Measurements from ENCODE around the gene ACAP2. TPM values are rescaled to one million over a fixed set of nuclear protein-coding genes. Genes with fewer than 3 reads are reported as not detected.

ACAP2 gene
- total and polyA plus RNA-seq, 9 donors: 13.8 to 33.7 (median 18.7) TPM

DNA sequence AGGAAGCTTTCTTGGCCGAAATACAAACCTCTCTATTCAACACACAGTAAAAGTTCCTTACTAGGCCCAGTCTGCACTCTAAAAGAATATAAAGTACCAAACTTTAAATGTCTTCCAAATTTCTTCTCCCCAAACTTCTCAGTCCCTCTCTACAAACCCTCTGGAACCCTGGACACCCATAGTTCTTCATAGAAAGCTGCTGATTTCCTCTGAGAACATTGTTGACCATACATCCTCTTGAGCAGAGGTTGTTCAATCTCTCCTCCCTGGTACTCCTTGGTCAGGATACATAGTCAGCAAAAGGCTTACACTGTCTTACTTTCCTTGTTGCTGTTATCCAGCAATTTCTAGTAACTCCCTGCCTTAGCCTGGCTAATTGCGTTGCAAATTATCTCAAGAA, 3.1 kb upstream of the ACAP2 start:
- 80% methylated on average over 1 of the region's 2 CpGs for WGBS (ENCODE audit: insufficient coverage)
- no peak for DNase-seq
- no peaks in the 10 kb centered on the region for H3K36me3 ChIP-seq (ENCODE audit: control insufficient read depth, insufficient read depth, low read length)
- H3K9me3 ChIP-seq (replicated peaks; ENCODE audit: control insufficient read depth, low read depth, low read length): no peaks in the 10 kb centered on the region
- no peak overlapping the region for H3K4me3 ChIP-seq (ENCODE audit: low read length)
- H3K27me3 ChIP-seq (ENCODE audit: control insufficient read depth, insufficient read depth, low read length): no peaks in the 10 kb centered on the region
- peaks cover 9% of the 10 kb centered on the region for H3K4me1 ChIP-seq (ENCODE audit: control insufficient read depth, insufficient read depth, low read length)
- H3K27ac ChIP-seq (ENCODE audit: low read length): no peak overlapping the region

DNA sequence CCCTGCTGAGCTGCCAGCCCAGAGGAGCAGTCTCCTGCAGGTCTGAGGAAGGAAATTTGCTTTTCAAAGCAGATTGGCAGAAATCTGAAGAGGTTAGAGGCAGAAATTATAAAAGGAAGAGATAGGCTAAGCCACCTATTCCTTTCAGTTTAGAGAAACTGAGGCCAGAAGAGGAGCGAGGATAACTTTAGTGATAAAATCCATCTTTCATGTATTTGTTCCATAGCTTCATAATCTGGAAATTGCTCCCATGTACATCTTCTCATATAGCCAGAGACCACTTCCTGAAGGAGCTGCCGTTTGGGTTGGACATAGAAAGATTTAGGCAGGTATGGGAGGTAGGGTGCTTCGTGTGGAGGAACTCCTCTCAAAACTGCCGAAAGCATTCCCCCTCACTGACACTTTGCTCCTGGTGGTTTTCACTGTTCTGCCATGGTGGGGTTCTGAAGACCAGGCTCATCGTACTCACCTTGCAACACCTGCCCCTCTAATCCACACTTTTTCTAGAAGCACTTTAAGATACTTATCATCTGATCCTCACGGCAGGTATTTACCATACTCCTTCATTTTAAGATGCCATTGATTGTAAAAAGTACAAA, 670 bp upstream of the ACAP2 start:
- peaks cover 9% of the 10 kb centered on the region for H3K4me1 ChIP-seq (ENCODE audit: control insufficient read depth, insufficient read depth, low read length)
- WGBS (ENCODE audit: insufficient coverage): 20% methylated on average over 1 of the region's 6 CpGs

DNA sequence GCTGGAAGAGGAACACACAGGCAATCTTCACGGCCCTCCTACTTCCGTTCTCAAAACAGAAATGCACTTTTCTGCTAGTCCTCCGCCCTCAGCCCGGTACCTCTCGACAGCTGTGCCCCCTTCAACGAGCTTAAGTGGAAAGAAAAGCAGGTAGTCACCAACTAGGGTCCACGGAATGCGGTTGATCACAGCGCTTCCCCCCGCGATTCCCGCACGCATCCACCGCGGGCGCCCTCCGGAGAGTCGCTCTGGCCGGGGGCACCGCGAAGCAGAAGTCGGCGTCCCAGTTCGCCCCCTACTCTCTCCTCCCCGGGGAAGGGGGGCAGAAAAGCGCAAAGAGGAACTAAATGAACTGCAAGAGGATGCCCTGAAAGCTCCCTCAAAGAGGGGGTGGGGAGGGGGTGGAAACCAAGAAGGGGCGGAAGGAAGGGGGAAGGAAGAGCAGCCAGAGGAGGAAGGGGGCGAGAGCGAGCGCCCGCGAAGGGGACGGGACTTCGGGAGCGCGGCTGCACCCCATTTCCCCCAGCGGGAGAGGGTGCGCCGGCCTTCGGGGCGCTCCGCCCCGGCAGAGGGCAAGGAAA, 738 bp downstream of the ACAP2 start:
- Histone ChIP-seq H3K9me3 (replicated peaks; ENCODE audit: control insufficient read depth, low read depth, low read length) (no peaks in the 10 kb centered on the region), H3K4me1 (ENCODE audit: control insufficient read depth, insufficient read depth, low read length) (peaks cover 9% of the 10 kb centered on the region), H3K36me3 (ENCODE audit: control insufficient read depth, insufficient read depth, low read length) (no peaks in the 10 kb centered on the region), H3K4me3 (ENCODE audit: low read length) (peak overlapping the region; percentile 94), H3K27ac (ENCODE audit: low read length) (peak overlapping the region; percentile 95), H3K27me3 (ENCODE audit: control insufficient read depth, insufficient read depth, low read length) (no peaks in the 10 kb centered on the region)
- peak; percentile 80 for DNase-seq
- WGBS (ENCODE audit: insufficient coverage): under 1% methylated on average over 30 of the region's 43 CpGs

More for the DNA sequence above, 670 bp upstream of the ACAP2 start:
- Histone ChIP-seq H3K4me3 (ENCODE audit: low read length) (peak overlapping the region; percentile 31), H3K27me3 (ENCODE audit: control insufficient read depth, insufficient read depth, low read length) (no peaks in the 10 kb centered on the region), H3K9me3 (replicated peaks; ENCODE audit: control insufficient read depth, low read depth, low read length) (no peaks in the 10 kb centered on the region), H3K36me3 (ENCODE audit: control insufficient read depth, insufficient read depth, low read length) (no peaks in the 10 kb centered on the region), H3K27ac (ENCODE audit: low read length) (peak overlapping the region; percentile 77)
- DNase-seq: no peak

DNA sequence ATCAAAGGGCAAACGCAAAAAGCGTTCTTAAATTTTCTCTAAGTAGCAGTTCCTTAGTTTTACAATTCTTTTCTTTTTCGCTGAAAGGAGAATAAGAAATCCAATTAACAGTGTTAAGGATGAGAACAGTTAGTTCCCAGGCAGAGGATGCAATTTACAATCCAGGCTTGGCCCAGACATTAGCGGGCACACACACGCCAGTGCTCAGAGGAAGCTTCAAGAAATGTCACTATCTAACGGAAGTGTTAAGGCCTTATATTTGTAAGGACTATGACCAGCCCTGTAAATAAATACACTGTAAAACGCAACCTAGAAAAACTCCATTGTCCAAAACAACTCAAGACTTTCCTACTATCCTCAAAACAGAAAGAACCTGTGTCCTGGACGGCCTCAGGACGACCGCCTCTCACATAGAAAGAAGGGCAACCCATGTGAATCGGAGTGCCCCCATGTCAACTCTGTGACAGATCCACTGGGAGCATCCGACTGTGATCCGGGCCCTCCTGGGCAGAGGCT, 1.3 kb downstream of the ACAP2 start:
- DNase-seq: peak; percentile 59

DNA sequence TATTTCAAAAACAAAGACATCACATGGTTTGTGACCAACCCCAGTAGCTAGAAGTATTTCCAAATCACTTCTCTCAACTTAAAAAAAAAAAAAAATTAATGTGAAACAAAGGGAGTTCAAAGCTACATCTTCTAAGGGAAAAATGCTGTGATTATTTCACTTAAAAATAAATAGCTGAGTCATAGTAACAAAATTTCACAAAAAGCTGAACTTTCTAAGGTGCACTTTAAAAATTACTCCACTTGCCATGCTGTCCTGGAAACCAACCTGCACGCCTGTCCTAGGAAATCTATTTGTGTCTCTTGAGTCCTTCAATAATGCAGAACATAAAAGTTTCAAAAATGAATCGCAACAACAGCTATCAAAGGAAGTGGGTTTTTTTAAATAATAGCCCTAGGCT, 1.8 kb downstream of the ACAP2 start:
- no peak for DNase-seq
- no peak overlapping the region for H3K27ac ChIP-seq (ENCODE audit: low read length)
- no CpG with 5 or more reads among the region's 2 CpGs for WGBS (ENCODE audit: insufficient coverage)

More for the DNA sequence above, 1.3 kb downstream of the ACAP2 start:
- Histone ChIP-seq H3K27ac (ENCODE audit: low read length) (peak overlapping the region; percentile 95), H3K4me1 (ENCODE audit: control insufficient read depth, insufficient read depth, low read length) (peaks cover 9% of the 10 kb centered on the region), H3K4me3 (ENCODE audit: low read length) (peak overlapping the region; percentile 94), H3K27me3 (ENCODE audit: control insufficient read depth, insufficient read depth, low read length) (no peaks in the 10 kb centered on the region), H3K9me3 (replicated peaks; ENCODE audit: control insufficient read depth, low read depth, low read length) (no peaks in the 10 kb centered on the region), H3K36me3 (ENCODE audit: control insufficient read depth, insufficient read depth, low read length) (no peaks in the 10 kb centered on the region)
- 0% methylated on average over 6 of the region's 13 CpGs for WGBS (ENCODE audit: insufficient coverage)

DNA sequence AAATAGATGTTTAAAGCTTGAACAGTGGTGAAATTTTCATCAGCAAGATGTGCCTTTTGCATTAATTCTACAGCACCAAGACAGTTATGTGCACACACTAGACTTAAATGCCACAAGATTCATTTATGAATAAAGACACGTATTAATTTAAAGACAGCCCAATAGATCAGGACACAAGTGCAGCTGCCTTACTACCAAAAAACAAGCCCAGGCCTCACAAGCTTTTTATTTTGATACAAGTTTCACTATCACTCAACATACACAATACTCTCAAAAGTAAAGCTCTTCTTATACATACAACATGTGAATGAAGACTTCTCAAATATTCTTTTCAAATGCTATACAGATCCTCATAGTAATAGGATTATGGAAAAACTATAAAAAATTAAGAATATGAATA, 2.4 kb downstream of the ACAP2 start:
- Histone ChIP-seq H3K9me3 (replicated peaks; ENCODE audit: control insufficient read depth, low read depth, low read length) (no peaks in the 10 kb centered on the region), H3K4me1 (ENCODE audit: control insufficient read depth, insufficient read depth, low read length) (peaks cover 9% of the 10 kb centered on the region), H3K36me3 (ENCODE audit: control insufficient read depth, insufficient read depth, low read length) (no peaks in the 10 kb centered on the region), H3K27me3 (ENCODE audit: control insufficient read depth, insufficient read depth, low read length) (no peaks in the 10 kb centered on the region), H3K27ac (ENCODE audit: low read length) (no peak overlapping the region), H3K4me3 (ENCODE audit: low read length) (no peak overlapping the region)
- DNase-seq: no peak
- 60% methylated on average over 1 of the region's 1 CpG for WGBS (ENCODE audit: insufficient coverage)

More for the DNA sequence above, 1.8 kb downstream of the ACAP2 start:
- Histone ChIP-seq H3K36me3 (ENCODE audit: control insufficient read depth, insufficient read depth, low read length) (no peaks in the 10 kb centered on the region), H3K4me3 (ENCODE audit: low read length) (no peak overlapping the region), H3K27me3 (ENCODE audit: control insufficient read depth, insufficient read depth, low read length) (no peaks in the 10 kb centered on the region), H3K9me3 (replicated peaks; ENCODE audit: control insufficient read depth, low read depth, low read length) (no peaks in the 10 kb centered on the region), H3K4me1 (ENCODE audit: control insufficient read depth, insufficient read depth, low read length) (peaks cover 9% of the 10 kb centered on the region)

DNA sequence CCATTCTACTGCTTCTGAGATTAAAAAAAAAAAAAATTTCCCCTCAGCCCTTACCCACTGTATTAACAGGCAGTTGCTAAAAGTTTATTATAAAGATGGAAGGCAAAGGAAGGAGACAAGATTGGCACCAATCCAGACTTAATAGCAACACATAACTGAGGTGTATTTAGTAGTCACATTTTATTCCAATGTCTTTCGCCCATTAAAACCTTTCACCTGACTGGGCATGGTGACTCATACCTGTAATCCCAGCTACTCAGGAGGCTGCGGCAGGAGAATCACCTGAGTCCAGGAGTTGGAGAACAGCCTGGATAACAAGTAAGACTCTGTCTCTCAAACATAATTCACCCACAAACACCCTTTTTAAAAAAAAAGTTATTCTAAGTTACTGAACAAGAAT, 4.4 kb downstream of the ACAP2 start:
- Histone ChIP-seq H3K27me3 (ENCODE audit: control insufficient read depth, insufficient read depth, low read length) (no peaks in the 10 kb centered on the region), H3K4me3 (ENCODE audit: low read length) (no peak overlapping the region), H3K4me1 (ENCODE audit: control insufficient read depth, insufficient read depth, low read length) (peaks cover 5% of the 10 kb centered on the region), H3K27ac (ENCODE audit: low read length) (no peak overlapping the region), H3K9me3 (replicated peaks; ENCODE audit: control insufficient read depth, low read depth, low read length) (peaks cover under 1% of the 10 kb centered on the region), H3K36me3 (ENCODE audit: control insufficient read depth, insufficient read depth, low read length) (no peaks in the 10 kb centered on the region)
- no peak for DNase-seq
- WGBS (ENCODE audit: insufficient coverage): 92% methylated on average over 2 of the region's 2 CpGs

DNA sequence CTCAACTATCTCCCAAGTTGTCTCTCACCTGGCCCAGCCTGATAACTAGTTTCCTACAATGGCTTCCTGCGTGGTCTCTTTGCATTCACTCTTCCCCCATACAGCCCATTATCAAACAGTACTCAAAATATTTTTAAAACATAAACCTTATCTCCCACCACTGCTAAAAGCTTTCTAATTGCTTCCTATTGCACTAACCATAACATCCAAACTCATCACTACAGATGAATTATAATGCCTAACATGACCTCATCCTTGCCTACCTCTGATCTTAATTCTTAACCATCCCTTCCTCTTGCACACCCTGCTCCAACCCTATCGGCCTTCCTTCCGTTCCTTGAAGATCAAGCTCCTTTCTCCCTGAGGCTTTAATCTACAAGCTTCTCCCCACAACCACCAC, 17.0 kb downstream of the ACAP2 start:
- H3K36me3 ChIP-seq (ENCODE audit: control insufficient read depth, insufficient read depth, low read length): no peaks in the 10 kb centered on the region
- H3K4me3 ChIP-seq (ENCODE audit: low read length): no peak overlapping the region
- no peak for DNase-seq
- no peaks in the 10 kb centered on the region for H3K4me1 ChIP-seq (ENCODE audit: control insufficient read depth, insufficient read depth, low read length)
- no peak overlapping the region for H3K27ac ChIP-seq (ENCODE audit: low read length)
- H3K9me3 ChIP-seq (replicated peaks; ENCODE audit: control insufficient read depth, low read depth, low read length): no peaks in the 10 kb centered on the region
- H3K27me3 ChIP-seq (ENCODE audit: control insufficient read depth, insufficient read depth, low read length): no peaks in the 10 kb centered on the region
- 68% methylated on average over 3 of the region's 3 CpGs for WGBS (ENCODE audit: insufficient coverage)

DNA sequence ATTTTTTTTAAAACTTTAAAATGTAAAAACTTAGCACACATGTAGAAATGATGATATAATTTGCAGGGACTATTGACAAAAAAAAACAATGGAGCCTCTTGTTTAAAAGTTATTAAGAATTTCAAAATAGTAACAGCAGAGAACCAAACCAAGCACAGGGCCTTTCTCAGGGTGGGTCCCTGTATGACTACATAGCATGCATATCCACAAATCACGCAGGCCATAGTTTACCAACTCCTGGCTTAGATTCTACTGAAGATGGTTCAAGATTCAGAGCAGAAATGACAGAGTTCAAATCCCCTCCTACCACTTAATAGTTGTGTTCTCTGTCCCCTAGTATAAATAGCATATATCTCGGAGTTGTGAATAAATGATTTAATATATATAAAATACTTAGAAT, 19.0 kb downstream of the ACAP2 start:
- WGBS (ENCODE audit: insufficient coverage): no CpG with 5 or more reads among the region's 2 CpGs

DNA sequence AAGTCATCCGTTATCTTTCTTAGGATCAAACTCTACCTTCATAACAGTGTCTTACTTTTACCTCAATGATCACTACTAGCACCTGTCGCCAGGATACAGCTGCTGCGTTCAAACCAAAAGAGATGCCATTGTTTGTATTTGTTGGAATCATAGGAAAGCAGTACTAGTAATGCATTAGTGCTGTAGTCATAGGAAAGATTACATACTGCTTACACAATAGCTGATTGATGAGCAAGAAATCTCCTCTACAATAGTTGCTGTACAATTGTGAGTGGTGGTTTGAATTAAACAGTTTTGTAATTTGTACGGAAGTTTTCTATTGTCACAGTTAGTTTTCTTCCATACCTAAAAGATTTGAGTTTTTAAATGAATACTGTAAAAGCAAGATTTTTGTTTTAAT, 21.4 kb downstream of the ACAP2 start:
- Histone ChIP-seq H3K36me3 (ENCODE audit: control insufficient read depth, insufficient read depth, low read length) (no peaks in the 10 kb centered on the region), H3K9me3 (replicated peaks; ENCODE audit: control insufficient read depth, low read depth, low read length) (no peaks in the 10 kb centered on the region), H3K4me3 (ENCODE audit: low read length) (no peak overlapping the region), H3K27ac (ENCODE audit: low read length) (no peak overlapping the region), H3K27me3 (ENCODE audit: control insufficient read depth, insufficient read depth, low read length) (no peaks in the 10 kb centered on the region), H3K4me1 (ENCODE audit: control insufficient read depth, insufficient read depth, low read length) (no peaks in the 10 kb centered on the region)
- no CpG with 5 or more reads among the region's 4 CpGs for WGBS (ENCODE audit: insufficient coverage)
- no peak for DNase-seq

More for the DNA sequence above, 19.0 kb downstream of the ACAP2 start:
- DNase-seq: no peak
- Histone ChIP-seq H3K9me3 (replicated peaks; ENCODE audit: control insufficient read depth, low read depth, low read length) (no peaks in the 10 kb centered on the region), H3K36me3 (ENCODE audit: control insufficient read depth, insufficient read depth, low read length) (no peaks in the 10 kb centered on the region), H3K4me3 (ENCODE audit: low read length) (no peak overlapping the region), H3K4me1 (ENCODE audit: control insufficient read depth, insufficient read depth, low read length) (no peaks in the 10 kb centered on the region), H3K27me3 (ENCODE audit: control insufficient read depth, insufficient read depth, low read length) (no peaks in the 10 kb centered on the region), H3K27ac (ENCODE audit: low read length) (no peak overlapping the region)

All from muscle of leg (tissue), 11 donors.